Measurements from ENCODE around the gene OR4F15. TPM values are rescaled to one million over a fixed set of nuclear protein-coding genes. Genes with fewer than 3 reads are reported as not detected.
A peak's percentile ranks its signal among the peaks of the same experiment; 100 is the strongest.
"Not testable (repeated sequence)": the region's sequence is repeated elsewhere in the genome, so short reads cannot be mapped to it uniquely, and the experiment has no call there.

OR4F15 gene
- total and polyA plus RNA-seq, 2 of the 13 experiments (the other 11 are each of a cell fraction or from before 2014, with no cell fraction given), result not detected

DNA sequence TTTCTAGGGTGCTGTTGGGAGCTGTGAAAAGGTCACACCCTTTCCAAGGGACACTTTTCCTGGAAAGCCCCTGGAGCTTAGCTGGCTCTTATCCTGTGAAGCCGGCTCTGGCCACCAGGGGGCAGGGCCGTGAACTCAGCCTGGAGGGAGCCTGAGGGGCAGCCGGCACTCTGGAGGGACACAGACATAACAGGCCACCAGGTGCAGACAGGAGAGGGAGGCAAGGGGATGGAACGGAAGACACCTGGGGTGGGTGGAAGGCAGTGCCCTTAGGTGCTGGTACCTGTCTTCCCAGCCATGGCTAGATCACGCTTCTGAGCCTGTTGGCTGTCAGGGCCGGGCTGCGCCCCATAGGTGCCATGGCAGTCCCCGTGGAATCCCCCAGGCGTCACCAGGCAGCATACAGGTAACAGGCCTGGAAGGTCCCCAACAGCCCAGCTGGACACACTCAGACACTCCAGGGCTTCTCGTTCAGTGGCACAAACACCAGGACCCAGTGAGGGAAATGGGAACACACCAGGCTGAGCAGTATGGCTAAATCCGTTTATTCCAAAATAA, 44.8 kb upstream of the OR4F15 start:
- 58% methylated on average over 4 of the region's 11 CpGs for WGBS (ENCODE audit: low lambda C conversion rate)
- H3K9me3 ChIP-seq (ENCODE audit: low read length); DNase-seq (ENCODE audit: low spot score); POLR2A ChIA-PET; H3K4me3 ChIP-seq (replicated peaks in 1 of 3; ENCODE audit: insufficient read depth in 1 of 3, low read depth in 2 of 3, low read length in 3 of 3); H3K27me3 ChIP-seq (ENCODE audit: control insufficient read depth in 1 of 2, insufficient read depth in 2 of 2, low read length in 2 of 2); H3K4me1 ChIP-seq (ENCODE audit: insufficient read depth, low read length); H4K20me1 ChIP-seq (ENCODE audit: insufficient read depth, low read length); intact Hi-C loops (cut with micrococcal nuclease; ENCODE audit: unreplicated experiment); H3K36me3 ChIP-seq (replicated peaks in 1 of 2; ENCODE audit: control insufficient read depth in 1 of 2, insufficient read depth in 2 of 2, low read length in 2 of 2); H3K27ac ChIP-seq (ENCODE audit: extremely low read length, insufficient read depth, low read length); in situ Hi-C loops (cut with HindIII; ENCODE audit: extremely low pct_ligation_motif_present, low pct_unique_long_range_greater_than_20kb); BruUV-seq (replicated peaks); H3K79me2 ChIP-seq (ENCODE audit: insufficient read depth, low read length); CTCF ChIA-PET (ENCODE audit: low intra/inter-chr PET ratio, low total read pairs); H3K4me2 ChIP-seq (ENCODE audit: low read depth, low read length); H3K9ac ChIP-seq (ENCODE audit: insufficient read depth, low read depth, low read length); H2AFZ ChIP-seq (ENCODE audit: low read length): not testable (repeated sequence)
- ATAC-seq (peak; percentile 76), FAIRE-seq (peak; percentile 78)
- TF ChIP-seq, protein P1, sequence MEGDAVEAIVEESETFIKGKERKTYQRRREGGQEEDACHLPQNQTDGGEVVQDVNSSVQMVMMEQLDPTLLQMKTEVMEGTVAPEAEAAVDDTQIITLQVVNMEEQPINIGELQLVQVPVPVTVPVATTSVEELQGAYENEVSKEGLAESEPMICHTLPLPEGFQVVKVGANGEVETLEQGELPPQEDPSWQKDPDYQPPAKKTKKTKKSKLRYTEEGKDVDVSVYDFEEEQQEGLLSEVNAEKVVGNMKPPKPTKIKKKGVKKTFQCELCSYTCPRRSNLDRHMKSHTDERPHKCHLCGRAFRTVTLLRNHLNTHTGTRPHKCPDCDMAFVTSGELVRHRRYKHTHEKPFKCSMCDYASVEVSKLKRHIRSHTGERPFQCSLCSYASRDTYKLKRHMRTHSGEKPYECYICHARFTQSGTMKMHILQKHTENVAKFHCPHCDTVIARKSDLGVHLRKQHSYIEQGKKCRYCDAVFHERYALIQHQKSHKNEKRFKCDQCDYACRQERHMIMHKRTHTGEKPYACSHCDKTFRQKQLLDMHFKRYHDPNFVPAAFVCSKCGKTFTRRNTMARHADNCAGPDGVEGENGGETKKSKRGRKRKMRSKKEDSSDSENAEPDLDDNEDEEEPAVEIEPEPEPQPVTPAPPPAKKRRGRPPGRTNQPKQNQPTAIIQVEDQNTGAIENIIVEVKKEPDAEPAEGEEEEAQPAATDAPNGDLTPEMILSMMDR (CRISPR knock-in tag; IDR thresholded peaks at IDR 0.05), result peak; percentile 9; the same call in 1 of the 2 replicates

DNA sequence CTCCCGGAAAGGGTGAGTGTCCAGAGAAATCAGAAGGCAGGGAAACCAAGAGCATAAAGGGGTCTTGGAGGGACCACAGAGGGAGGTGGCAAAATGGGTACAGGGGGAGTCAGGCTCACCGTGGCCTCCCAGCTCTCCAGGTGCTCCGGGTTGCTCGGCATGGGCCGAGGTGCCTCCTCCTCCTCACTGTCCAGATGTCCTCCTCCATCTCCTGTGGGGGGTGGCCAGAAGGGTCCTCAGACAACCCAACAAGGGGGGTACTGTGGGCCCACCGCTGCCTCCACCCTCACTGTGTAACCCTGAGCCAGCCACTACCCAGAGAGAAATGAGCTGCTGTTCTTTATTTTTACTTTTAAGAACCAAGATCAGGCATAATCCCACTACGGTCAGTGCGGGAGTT, 39.1 kb upstream of the OR4F15 start:
- Histone ChIP-seq H3K4me1 (ENCODE audit: insufficient read depth, low read length) (no peaks in the 10 kb centered on the region), H3K79me2 (ENCODE audit: insufficient read depth, low read length) (no peaks in the 10 kb centered on the region), H4K20me1 (ENCODE audit: insufficient read depth, low read length) (no peaks in the 10 kb centered on the region), H3K4me2 (ENCODE audit: low read depth, low read length) (no peak overlapping the region), H3K27me3 (ENCODE audit: control insufficient read depth in 1 of 2, insufficient read depth in 2 of 2, low read length in 2 of 2) (peaks cover 2 to 46% of the 10 kb centered on the region in 2 experiments; a peak in 2 of 5 replicates), H3K4me3 (replicated peaks in 1 of 3; ENCODE audit: insufficient read depth in 1 of 3, low read depth in 2 of 3, low read length in 3 of 3) (no peak overlapping the region), H3K9ac (ENCODE audit: insufficient read depth, low read depth, low read length) (no peak overlapping the region), H2AFZ (ENCODE audit: low read length) (no peak overlapping the region), H3K27ac (ENCODE audit: extremely low read length, insufficient read depth, low read length) (no peak overlapping the region), H3K9me3 (ENCODE audit: low read length) (no peaks in the 10 kb centered on the region), H3K36me3 (replicated peaks in 1 of 2; ENCODE audit: control insufficient read depth in 1 of 2, insufficient read depth in 2 of 2, low read length in 2 of 2) (no peaks in the 10 kb centered on the region)
- ATAC-seq (no peak), FAIRE-seq (no peak), DNase-seq (ENCODE audit: low spot score) (no peak)
- no TSS peak for BruUV-seq (replicated peaks)
- in situ Hi-C loops (cut with HindIII; ENCODE audit: extremely low pct_ligation_motif_present, low pct_unique_long_range_greater_than_20kb) (no loop called here), intact Hi-C loops (cut with micrococcal nuclease; ENCODE audit: unreplicated experiment) (no loop called here)
- WGBS (ENCODE audit: low lambda C conversion rate), result 6% methylated on average over 5 of the region's 8 CpGs
- CTCF ChIA-PET (ENCODE audit: low intra/inter-chr PET ratio, low total read pairs), result no interaction called here
- POLR2A ChIA-PET, result no interaction called here
- TF ChIP-seq, protein P2, sequence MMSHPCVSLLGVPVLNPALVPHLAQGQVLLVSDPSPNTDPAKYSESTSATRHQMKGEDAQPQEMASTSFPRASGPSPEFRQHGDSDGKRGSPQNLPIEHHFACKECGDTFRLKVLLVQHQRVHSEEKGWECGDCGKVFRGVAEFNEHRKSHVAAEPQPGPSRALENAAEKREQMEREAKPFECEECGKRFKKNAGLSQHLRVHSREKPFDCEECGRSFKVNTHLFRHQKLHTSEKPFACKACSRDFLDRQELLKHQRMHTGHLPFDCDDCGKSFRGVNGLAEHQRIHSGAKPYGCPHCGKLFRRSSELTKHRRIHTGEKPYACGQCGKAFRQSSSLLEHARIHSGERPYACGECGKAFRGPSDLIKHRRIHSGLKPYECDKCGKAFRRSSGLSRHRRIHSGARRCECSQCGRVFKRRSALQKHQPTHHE (CRISPR knock-in tag; IDR thresholded peaks at IDR 0.05; ENCODE audit: borderline replicate concordance), result no peak
- no peak for TF ChIP-seq NR2F1 (CRISPR knock-in tag; IDR thresholded peaks at IDR 0.05)
- TF ChIP-seq AKAP8 (CRISPR knock-in tag; IDR thresholded peaks at IDR 0.05), result no peak
- TF ChIP-seq RBM39 (IDR thresholded peaks at IDR 0.05; ENCODE audit: low read depth, low read length, poor library complexity, severe bottlenecking), result no peak
- TF ChIP-seq ZNF335 (CRISPR knock-in tag; IDR thresholded peaks at IDR 0.05), result no peak
- TF ChIP-seq JDP2 (CRISPR knock-in tag; IDR thresholded peaks at IDR 0.05; ENCODE audit: borderline replicate concordance), result no peak
- TF ChIP-seq BRCA1 (CRISPR knock-in tag; IDR thresholded peaks at IDR 0.05), result no peak
- TF ChIP-seq ZNF776 (CRISPR knock-in tag; IDR thresholded peaks at IDR 0.05), result no peak
- TF ChIP-seq KDM1A (CRISPR knock-in tag; IDR thresholded peaks at IDR 0.05), result no peak
- TF ChIP-seq TBL1XR1 (IDR thresholded peaks at IDR 0.05; ENCODE audit: borderline replicate concordance, low read length, partially characterized antibody), result no peak
- no peak for TF ChIP-seq ZNF652 (CRISPR knock-in tag; IDR thresholded peaks at IDR 0.05; ENCODE audit: borderline replicate concordance, low read depth)
- TF ChIP-seq, protein P3, sequence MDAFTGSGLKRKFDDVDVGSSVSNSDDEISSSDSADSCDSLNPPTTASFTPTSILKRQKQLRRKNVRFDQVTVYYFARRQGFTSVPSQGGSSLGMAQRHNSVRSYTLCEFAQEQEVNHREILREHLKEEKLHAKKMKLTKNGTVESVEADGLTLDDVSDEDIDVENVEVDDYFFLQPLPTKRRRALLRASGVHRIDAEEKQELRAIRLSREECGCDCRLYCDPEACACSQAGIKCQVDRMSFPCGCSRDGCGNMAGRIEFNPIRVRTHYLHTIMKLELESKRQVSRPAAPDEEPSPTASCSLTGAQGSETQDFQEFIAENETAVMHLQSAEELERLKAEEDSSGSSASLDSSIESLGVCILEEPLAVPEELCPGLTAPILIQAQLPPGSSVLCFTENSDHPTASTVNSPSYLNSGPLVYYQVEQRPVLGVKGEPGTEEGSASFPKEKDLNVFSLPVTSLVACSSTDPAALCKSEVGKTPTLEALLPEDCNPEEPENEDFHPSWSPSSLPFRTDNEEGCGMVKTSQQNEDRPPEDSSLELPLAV (CRISPR knock-in tag; conservative IDR thresholded peaks at IDR 0.05; ENCODE audit: low read depth), result no peak
- TF ChIP-seq ZNF431 (CRISPR knock-in tag; IDR thresholded peaks at IDR 0.05; ENCODE audit: borderline replicate concordance, low read depth), result no peak

Data from HepG2 (cell line).